ELR (cell line): Measurements from ENCODE around the gene FGD4.

Experiments used
- DNase-seq: peaks from one replicate; pipeline ENCODE4 v3.0.0-alpha.2; 2015; ENCODE audit warnings: low read depth

The FGD4 gene

GRCh38 chr12:32457251-32458025 is 58.1 kb downstream of the FGD4 start:
- DNase-seq, result no peak

GRCh38 chr12:32460638-32461037 is 61.3 kb downstream of the FGD4 start:
- no peak for DNase-seq

GRCh38 chr12:32462908-32463307 is 63.5 kb downstream of the FGD4 start:
- no peak for DNase-seq

GRCh38 chr12:32466187-32466586 is 66.8 kb downstream of the FGD4 start:
- DNase-seq, result no peak

- no peak for DNase-seq
Observed at GRCh38 chr12:32466986-32467711, 67.8 kb downstream of the FGD4 start.

- DNase-seq, result no peak
Observed at GRCh38 chr12:32467959-32468863, 68.9 kb downstream of the FGD4 start.

GRCh38 chr12:32470936-32471470 is 71.6 kb downstream of the FGD4 start:
- DNase-seq, result no peak

GRCh38 chr12:32471591-32472001 is 72.2 kb downstream of the FGD4 start:
- DNase-seq, result peak; percentile 14

GRCh38 chr12:32475724-32476123 is 76.4 kb downstream of the FGD4 start:
- DNase-seq, result no peak

GRCh38 chr12:32476446-32476845 is 77.1 kb downstream of the FGD4 start:
- DNase-seq, result no peak

GRCh38 chr12:32477714-32478113 is 78.4 kb downstream of the FGD4 start:
- no peak for DNase-seq

- no peak for DNase-seq
Observed at GRCh38 chr12:32478166-32478565, 78.8 kb downstream of the FGD4 start.

GRCh38 chr12:32478858-32479725 is 79.7 kb downstream of the FGD4 start:
- DNase-seq, result no peak

- DNase-seq, result no peak
Observed at GRCh38 chr12:32482226-32482625, 82.9 kb downstream of the FGD4 start.

GRCh38 chr12:32483499-32483898 is 84.1 kb downstream of the FGD4 start:
- no peak for DNase-seq

- no peak for DNase-seq
Observed at GRCh38 chr12:32483993-32484392, 84.6 kb downstream of the FGD4 start.

GRCh38 chr12:32486158-32486557 is 86.8 kb downstream of the FGD4 start:
- no peak for DNase-seq

GRCh38 chr12:32488132-32488531 is 88.8 kb downstream of the FGD4 start:
- no peak for DNase-seq

- DNase-seq, result no peak
Observed at GRCh38 chr12:32489070-32489469, 89.7 kb downstream of the FGD4 start.

- no peak for DNase-seq
Observed at GRCh38 chr12:32490801-32491200, 91.4 kb downstream of the FGD4 start.

GRCh38 chr12:32493282-32493681 is 93.9 kb downstream of the FGD4 start:
- DNase-seq, result no peak
